ENCODE data around the gene CYBA. TPM values are rescaled to one million over a fixed set of nuclear protein-coding genes. Genes with fewer than 3 reads are reported as not detected.

Gene CYBA
- total RNA-seq, 4 donors from 2014 or later, result 67.1 to 205 (median 98.7) TPM

GRCh38 chr16:88691129-88691813 is 40.4 kb upstream of the CYBA start:
- Histone ChIP-seq H3K27me3 (peaks cover 0 to 81% (median 3%) of the 10 kb centered on the region in 4 donors), H3K4me3 (no peak overlapping the region), H3K36me3 (peaks cover 0 to 10% (median 0%) of the 10 kb centered on the region in 3 donors), H3K4me1 (peaks cover 10 to 33% (median 22%) of the 10 kb centered on the region in 3 donors), H3K9me3 (no peaks in the 10 kb centered on the region), H3K27ac (no peak overlapping the region)
- WGBS, 2 donors, result 64 to 71% methylated on average over 6 to 23 of the region's 33 CpGs
- no peak for DNase-seq
- TF ChIP-seq CTCF (IDR thresholded peaks at IDR 0.05) (no peak), POLR2A (IDR thresholded peaks at IDR 0.05) (no peak)
- intact Hi-C loops (cut with DNase I), result no loop called here

GRCh38 chr16:88690341-88691128 is 39.7 kb upstream of the CYBA start:
- no peaks in the 10 kb centered on the region for H3K9me3 ChIP-seq
- H3K27me3 ChIP-seq, result peaks cover 3 to 88% (median 6%) of the 10 kb centered on the region in 4 donors
- no peak for DNase-seq
- H3K36me3 ChIP-seq, result peaks cover 0 to 3% (median 0%) of the 10 kb centered on the region in 3 donors
- 76 to 88% methylated on average over 12 to 14 of the region's 21 CpGs for WGBS, 2 donors
- intact Hi-C loops (cut with DNase I), result no loop called here
- peaks cover 17 to 40% (median 30%) of the 10 kb centered on the region in 3 donors for H3K4me1 ChIP-seq
- H3K27ac ChIP-seq, result no peak overlapping the region
- TF ChIP-seq CTCF (IDR thresholded peaks at IDR 0.05) (no peak), POLR2A (IDR thresholded peaks at IDR 0.05) (no peak)
- no peak overlapping the region for H3K4me3 ChIP-seq

- intact Hi-C loops (cut with DNase I), result no loop called here
- no peak overlapping the region for H3K4me3 ChIP-seq
- no peaks in the 10 kb centered on the region for H3K36me3 ChIP-seq
- H3K27me3 ChIP-seq, result peaks cover 7 to 100% (median 13%) of the 10 kb centered on the region in 4 donors
- DNase-seq, result no peak
- peaks cover 24 to 53% (median 39%) of the 10 kb centered on the region in 3 donors for H3K4me1 ChIP-seq
- 21 to 39% methylated on average over 14 of the region's 28 CpGs for WGBS, 2 donors
- TF ChIP-seq POLR2A (IDR thresholded peaks at IDR 0.05), result no peak
- TF ChIP-seq CTCF (IDR thresholded peaks at IDR 0.05), result no peak
- no peak overlapping the region for H3K27ac ChIP-seq
- no peaks in the 10 kb centered on the region for H3K9me3 ChIP-seq
Measured at GRCh38 chr16:88688013-88688778, 37.3 kb upstream of the CYBA start.

- 45 to 55% methylated on average over 3 of the region's 3 CpGs for WGBS, 2 donors
- Histone ChIP-seq H3K4me3 (no peak overlapping the region), H3K27ac (no peak overlapping the region), H3K36me3 (no peaks in the 10 kb centered on the region), H3K27me3 (peaks cover 7 to 99% (median 13%) of the 10 kb centered on the region in 4 donors), H3K4me1 (peaks cover 24 to 53% (median 39%) of the 10 kb centered on the region in 3 donors), H3K9me3 (no peaks in the 10 kb centered on the region)
- intact Hi-C loops (cut with DNase I), result no loop called here
- no peak for TF ChIP-seq POLR2A (IDR thresholded peaks at IDR 0.05)
- no peak for TF ChIP-seq CTCF (IDR thresholded peaks at IDR 0.05)
- DNase-seq, result no peak
Measured at GRCh38 chr16:88687676-88688012, 36.8 kb upstream of the CYBA start.
